GM21723 (cell line): Measurements from ENCODE around the gene LIME1.

Source experiments
- ATAC-seq: cut with Tn5 transposase; IDR thresholded peaks from one replicate; pipeline ENCODE4 v1.9.1; 2021; ENCODE audit warnings: mild to moderate bottlenecking, moderate library complexity; ENCODE audit not compliant: unreplicated experiment

LIME1 gene

GRCh38 chr20:63737945-63738686 lies 1.7 kb downstream of the LIME1 start:
- no peak for ATAC-seq

- no peak for ATAC-seq
Measured at GRCh38 chr20:63738687-63739129, 2.2 kb downstream of the LIME1 start.

GRCh38 chr20:63739130-63740069 lies 2.9 kb downstream of the LIME1 start, which contains the start of gene SLC2A4RG:
SLC2A4RG (plus strand) TSS chr20:63739776; CDS start chr20:63739913, 137 bp downstream.
- ATAC-seq, result peak; percentile 46

GRCh38 chr20:63740070-63740626 lies 3.7 kb downstream of the LIME1 start:
- no peak for ATAC-seq

GRCh38 chr20:63740627-63741353 lies 4.3 kb downstream of the LIME1 start:
- no peak for ATAC-seq

- ATAC-seq, result no peak
Measured at GRCh38 chr20:63741354-63741675, 4.9 kb downstream of the LIME1 start.

GRCh38 chr20:63741676-63742380 lies 5.4 kb downstream of the LIME1 start:
- ATAC-seq, result no peak

- ATAC-seq, result no peak
Measured at GRCh38 chr20:63742381-63743024, 6.0 kb downstream of the LIME1 start.

GRCh38 chr20:63743210-63743970 lies 6.9 kb downstream of the LIME1 start:
- no peak for ATAC-seq

GRCh38 chr20:63744158-63744557 lies 7.7 kb downstream of the LIME1 start:
- ATAC-seq, result no peak

- ATAC-seq, result no peak
Measured at GRCh38 chr20:63744574-63745423, 8.3 kb downstream of the LIME1 start.

GRCh38 chr20:63745424-63745805 lies 9.0 kb downstream of the LIME1 start:
- no peak for ATAC-seq

GRCh38 chr20:63745961-63746731 lies 9.7 kb downstream of the LIME1 start:
- ATAC-seq, result no peak

GRCh38 chr20:63746751-63747315 lies 10.4 kb downstream of the LIME1 start:
- ATAC-seq, result no peak

- no peak for ATAC-seq
Measured at GRCh38 chr20:63747622-63748069, 11.2 kb downstream of the LIME1 start.

GRCh38 chr20:63748070-63748933 lies 11.8 kb downstream of the LIME1 start:
- ATAC-seq, result no peak
